ENCODE data around the gene OR5B12.
"Not testable (repeated sequence)": the region's sequence is repeated elsewhere in the genome, so short reads cannot be mapped to it uniquely, and the experiment has no call there.

OR5B12 gene

GRCh38 chr11:58429273-58429672 lies 12.8 kb downstream of the OR5B12 start:
- TF ChIP-seq EZH2phosphoT487 (IDR thresholded peaks at IDR 0.05; ENCODE audit: borderline replicate concordance, low read length): no peak
- TF ChIP-seq CTCF (IDR thresholded peaks at IDR 0.05; ENCODE audit: low read depth, low read length, poor library complexity, severe bottlenecking): no peak
- H3F3A ChIP-seq (ENCODE audit: control insufficient read depth, insufficient read depth): no peaks in the 10 kb centered on the region
- H3K27me3 ChIP-seq (ENCODE audit: control insufficient read depth, low read length): no peaks in the 10 kb centered on the region

GRCh38 chr11:58428021-58428420 lies 14.0 kb downstream of the OR5B12 start, which contains the start of gene OR5B2:
Gene OR5B2 (minus strand): TSS chr11:58428121. CDS start chr11:58423261, 4,860 bp downstream.
- Histone ChIP-seq H4K20me1 (ENCODE audit: control insufficient read depth, insufficient read depth, low read depth, low read length) (no peaks in the 10 kb centered on the region), H3F3A (ENCODE audit: control insufficient read depth, insufficient read depth) (no peaks in the 10 kb centered on the region), H3K4me1 (ENCODE audit: control insufficient read depth, low read length) (no peaks in the 10 kb centered on the region), H3K4me3 (ENCODE audit: low read length) (no peak within 1 kb of the TSS), H3K4me2 (ENCODE audit: low read length) (no peak within 1 kb of the TSS), H3K9me3 (ENCODE audit: control insufficient read depth, insufficient read depth, low read length) (no peaks in the 10 kb centered on the region; the same call in 1 of the 2 replicates), H3K36me3 (ENCODE audit: control insufficient read depth, low read length) (no peaks in the 10 kb centered on the region), H3K9me2 (replicated peaks; ENCODE audit: control insufficient read depth, low read length) (no peaks in the 10 kb centered on the region), H3K27ac (ENCODE audit: low read depth, low read length) (no peak within 1 kb of the TSS), H3K79me2 (ENCODE audit: control insufficient read depth, low read length) (no peaks in the 10 kb centered on the region), H3K27me3 (ENCODE audit: control insufficient read depth, low read length) (no peaks in the 10 kb centered on the region)
- TF ChIP-seq EZH2phosphoT487 (IDR thresholded peaks at IDR 0.05; ENCODE audit: borderline replicate concordance, low read length) (no peak), CTCF (IDR thresholded peaks at IDR 0.05; ENCODE audit: low read depth, low read length, poor library complexity, severe bottlenecking) (no peak)

More at GRCh38 chr11:58429273-58429672, 12.8 kb downstream of the OR5B12 start:
- no peaks in the 10 kb centered on the region; the same call in 1 of the 2 replicates for H3K9me3 ChIP-seq (ENCODE audit: control insufficient read depth, insufficient read depth, low read length)
- H3K27ac ChIP-seq (ENCODE audit: low read depth, low read length): no peak overlapping the region
- H3K79me2 ChIP-seq (ENCODE audit: control insufficient read depth, low read length): no peaks in the 10 kb centered on the region
- H3K4me1 ChIP-seq (ENCODE audit: control insufficient read depth, low read length): no peaks in the 10 kb centered on the region; the same call in 1 of the 2 replicates
- no peaks in the 10 kb centered on the region for H4K20me1 ChIP-seq (ENCODE audit: control insufficient read depth, insufficient read depth, low read depth, low read length)
- no peaks in the 10 kb centered on the region for H3K9me2 ChIP-seq (replicated peaks; ENCODE audit: control insufficient read depth, low read length)
- no peak overlapping the region for H3K4me2 ChIP-seq (ENCODE audit: low read length)
- H3K4me3 ChIP-seq (ENCODE audit: low read length): no peak overlapping the region
- H3K36me3 ChIP-seq (ENCODE audit: control insufficient read depth, low read length): no peaks in the 10 kb centered on the region

GRCh38 chr11:58406774-58407173 lies 35.3 kb downstream of the OR5B12 start, which contains the start of gene OR5B3:
Gene OR5B3 (minus strand): TSS chr11:58406874. CDS start chr11:58403409, 3,465 bp downstream.
- no peak for TF ChIP-seq EZH2phosphoT487 (IDR thresholded peaks at IDR 0.05; ENCODE audit: borderline replicate concordance, low read length)
- no peak for TF ChIP-seq CTCF (IDR thresholded peaks at IDR 0.05; ENCODE audit: low read depth, low read length, poor library complexity, severe bottlenecking)
- Histone ChIP-seq H3K27me3 (ENCODE audit: control insufficient read depth, low read length) (no peaks in the 10 kb centered on the region; the same call in 1 of the 2 replicates), H4K20me1 (ENCODE audit: control insufficient read depth, insufficient read depth, low read depth, low read length) (no peaks in the 10 kb centered on the region), H3K36me3 (ENCODE audit: control insufficient read depth, low read length) (no peaks in the 10 kb centered on the region), H3K27ac (ENCODE audit: low read depth, low read length) (no peak within 1 kb of the TSS), H3K9me3 (ENCODE audit: control insufficient read depth, insufficient read depth, low read length) (no peaks in the 10 kb centered on the region), H3F3A (ENCODE audit: control insufficient read depth, insufficient read depth) (no peaks in the 10 kb centered on the region), H3K4me2 (ENCODE audit: low read length) (no peak within 1 kb of the TSS), H3K79me2 (ENCODE audit: control insufficient read depth, low read length) (no peaks in the 10 kb centered on the region), H3K4me1 (ENCODE audit: control insufficient read depth, low read length) (no peaks in the 10 kb centered on the region), H3K9me2 (replicated peaks; ENCODE audit: control insufficient read depth, low read length) (no peaks in the 10 kb centered on the region), H3K4me3 (ENCODE audit: low read length) (no peak within 1 kb of the TSS)

- H3K27ac ChIP-seq (ENCODE audit: low read depth, low read length): not testable (repeated sequence)
Measured at GRCh38 chr11:58399622-58400021, 42.4 kb downstream of the OR5B12 start.

More at GRCh38 chr11:58399622-58400021, 42.4 kb downstream of the OR5B12 start:
- not testable (repeated sequence) for H3F3A ChIP-seq (ENCODE audit: control insufficient read depth, insufficient read depth); H3K4me3 ChIP-seq (ENCODE audit: low read length); H3K4me1 ChIP-seq (ENCODE audit: control insufficient read depth, low read length); H3K36me3 ChIP-seq (ENCODE audit: control insufficient read depth, low read length); H3K9me3 ChIP-seq (ENCODE audit: control insufficient read depth, insufficient read depth, low read length); H4K20me1 ChIP-seq (ENCODE audit: control insufficient read depth, insufficient read depth, low read depth, low read length); H3K9me2 ChIP-seq (replicated peaks; ENCODE audit: control insufficient read depth, low read length); H3K4me2 ChIP-seq (ENCODE audit: low read length); H3K27me3 ChIP-seq (ENCODE audit: control insufficient read depth, low read length); H3K79me2 ChIP-seq (ENCODE audit: control insufficient read depth, low read length)

Data from DOHH2 (cell line).